WTC11 (cell line): Measurements from ENCODE around the gene STK33. TPM values are rescaled to one million over a fixed set of nuclear protein-coding genes. Genes with fewer than 3 reads are reported as not detected.

ENCODE experiments used
- ATAC-seq: fragments of 200-7000 bp; cut with Tn5 transposase; 2 replicates; pipeline ENCODE4 v1.10.0; 2021; ENCODE audit warnings: mild to moderate bottlenecking, moderate library complexity
- CTCF ChIA-PET: fragments of 300-600 bp; sonication (Branson Sonifier 250); formaldehyde crosslinking; loops from one replicate; lab custom pipeline; 2021; ENCODE audit warnings: antibody characterized with exemption; lab: Charles Lee
- POLR2A ChIA-PET: fragments of 350-600 bp; sonication (Branson Sonifier 250); formaldehyde crosslinking; loops from one replicate; lab custom pipeline; 2021; ENCODE audit warnings: antibody characterized with exemption; lab: Charles Lee
- DNase-seq: peaks from one replicate; pipeline ENCODE4 v3.0.0; 2021; ENCODE audit warnings: low spot score
- H3K27ac Mint-ChIP-seq: 2 replicates; pipeline ENCODE4 v1.8.0; 2021; ENCODE audit warnings: mixed read lengths
- H3K27me3 Mint-ChIP-seq: 2 replicates; pipeline ENCODE4 v1.8.0; 2021; ENCODE audit warnings: low read depth, mild to moderate bottlenecking, moderate library complexity, mixed read lengths
- H3K36me3 Mint-ChIP-seq: 2 replicates; pipeline ENCODE4 v1.8.0; 2021; ENCODE audit warnings: mixed read lengths
- H3K4me1 Mint-ChIP-seq: 2 replicates; pipeline ENCODE4 v1.8.0; 2022; ENCODE audit warnings: mixed read lengths
- H3K4me3 Mint-ChIP-seq: 2 replicates; pipeline ENCODE4 v1.8.0; 2021; ENCODE audit warnings: mild to moderate bottlenecking, moderate library complexity, mixed read lengths
- H3K9me3 Mint-ChIP-seq: 2 replicates; pipeline ENCODE4 v1.8.0; 2021; ENCODE audit warnings: mixed read lengths
- ELF4 ChIP-seq: sonication (generic); formaldehyde crosslinking; IDR thresholded peaks from 2 replicates; pipeline ENCODE4 v1.8.1; 2022; ENCODE audit warnings: low read depth, mild to moderate bottlenecking, moderate library complexity, missing genetic modification reagents
- ESRRA ChIP-seq: sonication (generic); formaldehyde crosslinking; IDR thresholded peaks from 2 replicates; pipeline ENCODE4 v1.8.1; 2022; ENCODE audit warnings: mild to moderate bottlenecking, missing genetic modification reagents, borderline replicate concordance
- FOXP1 ChIP-seq: sonication (generic); formaldehyde crosslinking; IDR thresholded peaks from 2 replicates; pipeline ENCODE4 v1.8.0; 2022; ENCODE audit warnings: missing genetic modification reagents, mild to moderate bottlenecking, moderate library complexity, borderline replicate concordance
- GTF2I ChIP-seq: fragments of 250-450 bp; sonication (Bioruptor Pico); conservative IDR thresholded peaks from 2 replicates; pipeline ENCODE4 v1.4.0; 2021; ENCODE audit warnings: mild to moderate bottlenecking
- HMGA2 ChIP-seq: fragments of 250-450 bp; sonication (Bioruptor Pico); IDR thresholded peaks from 2 replicates; pipeline ENCODE4 v1.4.0; 2021; ENCODE audit warnings: mild to moderate bottlenecking, moderate library complexity
- JUN ChIP-seq: sonication (generic); formaldehyde crosslinking; IDR thresholded peaks from 2 replicates; pipeline ENCODE4 v1.8.0; 2023; ENCODE audit warnings: mild to moderate bottlenecking, missing genetic modification reagents
- MYBL2 ChIP-seq: sonication (generic); formaldehyde crosslinking; IDR thresholded peaks from 2 replicates; pipeline ENCODE4 v1.8.1; 2023; ENCODE audit warnings: mild to moderate bottlenecking, moderate library complexity, missing genetic modification reagents
- NFATC4 ChIP-seq: fragments of 250-450 bp; sonication (Bioruptor Pico); IDR thresholded peaks from 2 replicates; pipeline ENCODE4 v1.9.0; 2021; ENCODE audit warnings: mild to moderate bottlenecking
- PRRX2 ChIP-seq: fragments of 250-450 bp; sonication (Bioruptor Pico); IDR thresholded peaks from 2 replicates; pipeline ENCODE4 v1.8.0; 2021; ENCODE audit warnings: mild to moderate bottlenecking
- STAT6 ChIP-seq: sonication (generic); formaldehyde crosslinking; conservative IDR thresholded peaks from 2 replicates; pipeline ENCODE4 v1.8.1; 2023; ENCODE audit warnings: mild to moderate bottlenecking, low read depth, missing genetic modification reagents, moderate library complexity
- ZBTB43 ChIP-seq: sonication (generic); formaldehyde crosslinking; IDR thresholded peaks from 2 replicates; pipeline ENCODE4 v1.8.1; 2023; ENCODE audit warnings: mild to moderate bottlenecking, missing genetic modification reagents
- ZMAT4 ChIP-seq: fragments of 250-450 bp; sonication (Bioruptor Pico); IDR thresholded peaks from 2 replicates; pipeline ENCODE4 v1.9.0; 2021; ENCODE audit warnings: mild to moderate bottlenecking
- ZNF263 ChIP-seq: sonication (generic); formaldehyde crosslinking; IDR thresholded peaks from 2 replicates; pipeline ENCODE4 v1.8.1; 2022; ENCODE audit warnings: low read depth, mild to moderate bottlenecking, moderate library complexity, missing genetic modification reagents
- ZNF423 ChIP-seq: fragments of 250-450 bp; sonication (Bioruptor Pico); IDR thresholded peaks from 2 replicates; pipeline ENCODE4 v2.1.2; 2022; ENCODE audit warnings: mild to moderate bottlenecking, moderate library complexity
- ZNF532 ChIP-seq: fragments of 250-450 bp; sonication (Bioruptor Pico); IDR thresholded peaks from 2 replicates; pipeline ENCODE4 v1.9.0; 2021; ENCODE audit warnings: mild to moderate bottlenecking, borderline replicate concordance
- ZNF671 ChIP-seq: fragments of 250-450 bp; sonication (Bioruptor Pico); IDR thresholded peaks from 2 replicates; pipeline ENCODE4 v1.8.0; 2021; ENCODE audit warnings: mild to moderate bottlenecking
- total RNA-seq: library from RNA; stranded (reverse); gene quantifications from 3 replicates; pipeline ENCODE4 v1.2.3, GENCODE V29; 2021
- TF ChIP-seq, protein P1 (sequence below): sonication (generic); formaldehyde crosslinking; IDR thresholded peaks from 2 replicates; pipeline ENCODE4 v1.8.0; 2023; ENCODE audit warnings: mild to moderate bottlenecking, missing genetic modification reagents
- TF ChIP-seq, protein P2 (sequence below): sonication (generic); formaldehyde crosslinking; IDR thresholded peaks from 2 replicates; pipeline ENCODE4 v1.8.1; 2022; ENCODE audit warnings: low read depth, missing genetic modification reagents, borderline replicate concordance
- TF ChIP-seq, protein P3 (sequence below): sonication (generic); formaldehyde crosslinking; IDR thresholded peaks from 2 replicates; pipeline ENCODE4 v1.8.0; 2022; ENCODE audit warnings: mild to moderate bottlenecking, missing genetic modification reagents
- TF ChIP-seq, protein P4 (sequence below): sonication (generic); formaldehyde crosslinking; IDR thresholded peaks from 2 replicates; pipeline ENCODE4 v1.8.0; 2022; ENCODE audit warnings: mild to moderate bottlenecking, missing genetic modification reagents

Gene STK33
- total RNA-seq, 1 experiment from 2014 or later: 13.3 TPM

- no peak for ATAC-seq
- H3K27me3 Mint-ChIP-seq: no peaks in the 10 kb centered on the region
- DNase-seq: no peak
- H3K4me1 Mint-ChIP-seq: peaks cover 8% of the 10 kb centered on the region
- no peak for TF ChIP-seq PRRX2 (CRISPR knock-in tag)
- no peak for TF ChIP-seq HMGA2
- TF ChIP-seq GTF2I: no peak
- no peak for TF ChIP-seq ZBTB43 (CRISPR knock-in tag)
- no peak for TF ChIP-seq ZNF423 (CRISPR knock-in tag)
- TF ChIP-seq NFATC4: no peak
- TF ChIP-seq JUN (CRISPR knock-in tag): no peak
- TF ChIP-seq, protein P1, sequence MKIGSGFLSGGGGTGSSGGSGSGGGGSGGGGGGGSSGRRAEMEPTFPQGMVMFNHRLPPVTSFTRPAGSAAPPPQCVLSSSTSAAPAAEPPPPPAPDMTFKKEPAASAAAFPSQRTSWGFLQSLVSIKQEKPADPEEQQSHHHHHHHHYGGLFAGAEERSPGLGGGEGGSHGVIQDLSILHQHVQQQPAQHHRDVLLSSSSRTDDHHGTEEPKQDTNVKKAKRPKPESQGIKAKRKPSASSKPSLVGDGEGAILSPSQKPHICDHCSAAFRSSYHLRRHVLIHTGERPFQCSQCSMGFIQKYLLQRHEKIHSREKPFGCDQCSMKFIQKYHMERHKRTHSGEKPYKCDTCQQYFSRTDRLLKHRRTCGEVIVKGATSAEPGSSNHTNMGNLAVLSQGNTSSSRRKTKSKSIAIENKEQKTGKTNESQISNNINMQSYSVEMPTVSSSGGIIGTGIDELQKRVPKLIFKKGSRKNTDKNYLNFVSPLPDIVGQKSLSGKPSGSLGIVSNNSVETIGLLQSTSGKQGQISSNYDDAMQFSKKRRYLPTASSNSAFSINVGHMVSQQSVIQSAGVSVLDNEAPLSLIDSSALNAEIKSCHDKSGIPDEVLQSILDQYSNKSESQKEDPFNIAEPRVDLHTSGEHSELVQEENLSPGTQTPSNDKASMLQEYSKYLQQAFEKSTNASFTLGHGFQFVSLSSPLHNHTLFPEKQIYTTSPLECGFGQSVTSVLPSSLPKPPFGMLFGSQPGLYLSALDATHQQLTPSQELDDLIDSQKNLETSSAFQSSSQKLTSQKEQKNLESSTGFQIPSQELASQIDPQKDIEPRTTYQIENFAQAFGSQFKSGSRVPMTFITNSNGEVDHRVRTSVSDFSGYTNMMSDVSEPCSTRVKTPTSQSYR (CRISPR knock-in tag): no peak
- TF ChIP-seq ESRRA (CRISPR knock-in tag): no peak
- TF ChIP-seq, protein P2, sequence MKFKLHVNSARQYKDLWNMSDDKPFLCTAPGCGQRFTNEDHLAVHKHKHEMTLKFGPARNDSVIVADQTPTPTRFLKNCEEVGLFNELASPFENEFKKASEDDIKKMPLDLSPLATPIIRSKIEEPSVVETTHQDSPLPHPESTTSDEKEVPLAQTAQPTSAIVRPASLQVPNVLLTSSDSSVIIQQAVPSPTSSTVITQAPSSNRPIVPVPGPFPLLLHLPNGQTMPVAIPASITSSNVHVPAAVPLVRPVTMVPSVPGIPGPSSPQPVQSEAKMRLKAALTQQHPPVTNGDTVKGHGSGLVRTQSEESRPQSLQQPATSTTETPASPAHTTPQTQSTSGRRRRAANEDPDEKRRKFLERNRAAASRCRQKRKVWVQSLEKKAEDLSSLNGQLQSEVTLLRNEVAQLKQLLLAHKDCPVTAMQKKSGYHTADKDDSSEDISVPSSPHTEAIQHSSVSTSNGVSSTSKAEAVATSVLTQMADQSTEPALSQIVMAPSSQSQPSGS: no peak
- TF ChIP-seq ZNF671: no peak
- TF ChIP-seq ZNF532: no peak
- TF ChIP-seq ELF4 (CRISPR knock-in tag): no peak
- TF ChIP-seq MYBL2 (CRISPR knock-in tag): no peak
- no peak for TF ChIP-seq FOXP1 (CRISPR knock-in tag)
- TF ChIP-seq, protein P3, sequence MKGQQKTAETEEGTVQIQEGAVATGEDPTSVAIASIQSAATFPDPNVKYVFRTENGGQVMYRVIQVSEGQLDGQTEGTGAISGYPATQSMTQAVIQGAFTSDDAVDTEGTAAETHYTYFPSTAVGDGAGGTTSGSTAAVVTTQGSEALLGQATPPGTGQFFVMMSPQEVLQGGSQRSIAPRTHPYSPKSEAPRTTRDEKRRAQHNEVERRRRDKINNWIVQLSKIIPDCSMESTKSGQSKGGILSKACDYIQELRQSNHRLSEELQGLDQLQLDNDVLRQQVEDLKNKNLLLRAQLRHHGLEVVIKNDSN (CRISPR knock-in tag): no peak
- H3K36me3 Mint-ChIP-seq: no peaks in the 10 kb centered on the region
- no peak overlapping the region for H3K4me3 Mint-ChIP-seq
- H3K27ac Mint-ChIP-seq: no peak overlapping the region
- ChIA-PET CTCF (no interaction called here), POLR2A (interaction anchor here (1.1 kb wide), 1 partner anchor 224 kb away, joined by 3 read pairs; a partner anchor contains a TSS)
- H3K9me3 Mint-ChIP-seq: peaks cover 18% of the 10 kb centered on the region
Measured at GRCh38 chr11:8586805-8587204, 7.2 kb downstream of the STK33 start.

GRCh38 chr11:8586184-8586583 is 7.8 kb downstream of the STK33 start:
- peaks cover 8% of the 10 kb centered on the region for H3K4me1 Mint-ChIP-seq
- no peaks in the 10 kb centered on the region for H3K36me3 Mint-ChIP-seq
- peaks cover 18% of the 10 kb centered on the region for H3K9me3 Mint-ChIP-seq
- H3K27me3 Mint-ChIP-seq: no peaks in the 10 kb centered on the region
- no peak for ATAC-seq
- ChIA-PET CTCF (interaction anchor here (0.8 kb wide), 1 partner anchor 17 kb away, joined by 4 read pairs; no protein-coding TSS in a partner anchor), POLR2A (interaction anchor here (1.1 kb wide), 1 partner anchor 224 kb away, joined by 3 read pairs; a partner anchor contains a TSS)
- H3K4me3 Mint-ChIP-seq: no peak overlapping the region
- no peak for DNase-seq
- 0 out of 2 replicates have a peak overlapping the region, but pooled peaks have one; percentile 65 for H3K27ac Mint-ChIP-seq
- TF ChIP-seq ZNF263 (CRISPR knock-in tag) (no peak), ZMAT4 (CRISPR knock-in tag) (no peak), STAT6 (CRISPR knock-in tag) (no peak), ZNF423 (CRISPR knock-in tag) (no peak)
- TF ChIP-seq, protein P4, sequence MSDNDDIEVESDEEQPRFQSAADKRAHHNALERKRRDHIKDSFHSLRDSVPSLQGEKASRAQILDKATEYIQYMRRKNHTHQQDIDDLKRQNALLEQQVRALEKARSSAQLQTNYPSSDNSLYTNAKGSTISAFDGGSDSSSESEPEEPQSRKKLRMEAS: no peak
